Liver (tissue), 9 donors: ENCODE results near the gene TGFBR3. TPM values are rescaled to one million over a fixed set of nuclear protein-coding genes. Genes with fewer than 3 reads are reported as not detected.

Experiments
- DNase-seq: peaks from one replicate; pipeline ENCODE4 v3.0.0-alpha.2; 2017; ENCODE audit warnings: low spot score
- H3K27ac ChIP-seq, 2 donors: one replicate each; pipeline ENCODE4 v1.7.0; 2013; ENCODE audit warnings: inconsistent platforms in 2 of 2, low read length in 2 of 2, control low read depth in 1 of 2, low read depth in 1 of 2, mild to moderate bottlenecking in 1 of 2
- H3K27me3 ChIP-seq, 4 donors: one replicate each; pipeline versions ENCODE4 v1.6.1 to v1.7.0; 2013; ENCODE audit warnings: low read length in 3 of 4, inconsistent platforms in 1 of 4, mild to moderate bottlenecking in 1 of 4, moderate library complexity in 1 of 4; ENCODE audit not compliant: control insufficient read depth in 4 of 4, insufficient read depth in 4 of 4
- H3K36me3 ChIP-seq, 4 donors: one replicate each; pipeline versions ENCODE4 v1.6.1 to v1.7.0; 2013; ENCODE audit warnings: low read length in 3 of 4, mild to moderate bottlenecking in 3 of 4, low read depth in 1 of 4, moderate library complexity in 1 of 4; ENCODE audit not compliant: control insufficient read depth in 4 of 4, insufficient read depth in 3 of 4
- H3K4me1 ChIP-seq, 4 donors: one replicate each; pipeline versions ENCODE4 v1.6.1 to v1.7.0; 2013; ENCODE audit warnings: low read length in 3 of 4, mild to moderate bottlenecking in 3 of 4, moderate library complexity in 1 of 4; ENCODE audit not compliant: control insufficient read depth in 4 of 4, insufficient read depth in 4 of 4
- H3K4me3 ChIP-seq, 3 donors: one replicate each; pipeline versions ENCODE4 v1.6.1 to v1.7.0; 2013; ENCODE audit warnings: low read length in 3 of 3, control low read depth in 1 of 3, low read depth in 1 of 3, mild to moderate bottlenecking in 1 of 3
- H3K9ac ChIP-seq, 2 donors: one replicate each; pipeline ENCODE4 v1.7.0; 2013; ENCODE audit warnings: low read length in 2 of 2, mild to moderate bottlenecking in 2 of 2, moderate library complexity in 2 of 2, control low read depth in 1 of 2, low read depth in 1 of 2
- H3K9me3 ChIP-seq, 4 donors: one replicate each; pipeline versions ENCODE4 v1.6.1 to v1.7.0; 2013; ENCODE audit warnings: low read length in 3 of 4; ENCODE audit not compliant: control insufficient read depth in 4 of 4
- ATF3 ChIP-seq: IDR thresholded peaks from 2 replicates; pipeline ENCODE4 v1.6.1; 2016; ENCODE audit warnings: antibody characterized with exemption
- CTCF ChIP-seq: fragments of 150-350 bp; IDR thresholded peaks from 2 replicates; pipeline ENCODE4 v1.5.1; 2017; ENCODE audit warnings: improper control_type of control experiment, low read depth, low read length; ENCODE audit not compliant: missing input control
- EGR1 ChIP-seq, 2 donors: IDR thresholded peaks; 2 replicates each; pipeline ENCODE4 v1.6.1; 2016 to 2018; ENCODE audit warnings: antibody characterized with exemption in 2 of 2, low read depth in 2 of 2
- FOXA1 ChIP-seq: IDR thresholded peaks from 2 replicates; pipeline ENCODE4 v1.6.1; 2016; ENCODE audit warnings: antibody characterized with exemption
- FOXA2 ChIP-seq: IDR thresholded peaks from 2 replicates; pipeline ENCODE4 v1.6.1; 2016; ENCODE audit warnings: antibody characterized with exemption
- GABPA ChIP-seq, 2 donors: IDR thresholded peaks in 1 of 2; conservative IDR thresholded peaks in 1 of 2; 2 replicates each; pipeline ENCODE4 v1.6.1; 2016; ENCODE audit warnings: antibody characterized with exemption in 2 of 2, mild to moderate bottlenecking in 1 of 2, moderate library complexity in 1 of 2
- HNF4A ChIP-seq, 2 donors: conservative IDR thresholded peaks; 2 replicates each; pipeline ENCODE4 v1.6.1; 2016; ENCODE audit warnings: antibody characterized with exemption in 2 of 2, mild to moderate bottlenecking in 2 of 2
- HNF4G ChIP-seq: IDR thresholded peaks from 2 replicates; pipeline ENCODE4 v1.6.1; 2016; ENCODE audit warnings: antibody characterized with exemption
- JUND ChIP-seq, 2 donors: IDR thresholded peaks; 2 replicates each; pipeline ENCODE4 v1.6.1; 2016; ENCODE audit warnings: antibody characterized with exemption in 2 of 2
- NR2F2 ChIP-seq: IDR thresholded peaks from 2 replicates; pipeline ENCODE4 v1.6.1; 2016; ENCODE audit warnings: antibody characterized with exemption
- RAD21 ChIP-seq, 2 donors: IDR thresholded peaks; 2 replicates each; pipeline ENCODE4 v1.6.1; 2016; ENCODE audit warnings: antibody characterized with exemption in 2 of 2, mild to moderate bottlenecking in 2 of 2
- REST ChIP-seq: IDR thresholded peaks from 2 replicates; pipeline ENCODE4 v1.6.1; 2016; ENCODE audit warnings: antibody characterized with exemption, mild to moderate bottlenecking
- RXRA ChIP-seq, 2 donors: IDR thresholded peaks; 2 replicates each; pipeline ENCODE4 v1.6.1; 2017 to 2018; ENCODE audit warnings: antibody characterized with exemption in 2 of 2, mild to moderate bottlenecking in 1 of 2
- TAF1 ChIP-seq: conservative IDR thresholded peaks from 2 replicates; pipeline ENCODE4 v1.6.1; 2016; ENCODE audit warnings: antibody characterized with exemption, mild to moderate bottlenecking
- YY1 ChIP-seq: IDR thresholded peaks from 2 replicates; pipeline ENCODE4 v1.6.1; 2016; ENCODE audit warnings: antibody characterized with exemption, mild to moderate bottlenecking
- ZBTB33 ChIP-seq: IDR thresholded peaks from 2 replicates; pipeline ENCODE4 v1.6.1; 2016; ENCODE audit warnings: antibody characterized with exemption
- WGBS: extraction: QIAGEN DNeasy Blood & Tissue Kit; methylation state at CpG from one replicate; pipeline ENCODE4 v1.1.7; 2013; 5-methylcytosine and 5-hydroxymethylcytosine counted together
- polyA plus RNA-seq, 2 donors: library from polyadenylated mRNA; stranded (reverse) in 1 of 2; unstranded in 1 of 2; fragments of 200-250 nt in 1 of 2; fragments of >200 nt in 1 of 2; fragmentation: Nextera tagmentation in 1 of 2; extraction: Ambion mirVana in 1 of 2; gene quantifications; one replicate each; pipeline versions ENCODE4 v1.2.1 to v1.2.3, GENCODE V29; 2013 to 2015
- total RNA-seq, 2 donors: library from RNA; depleted of rRNA; stranded (reverse); fragments of >200 nt; gene quantifications; one replicate each; pipeline ENCODE4 v1.2.3, GENCODE V29; 2014
- TF ChIP-seq, protein P1 (sequence below): IDR thresholded peaks from 2 replicates; pipeline ENCODE4 v1.6.1; 2016; ENCODE audit warnings: antibody characterized with exemption
- donor health status: healthy.
- donor health status: healthy.
- donor health status: healthy.
- donor health status: healthy.
- donor health status: healthy.

TGFBR3 gene
- total and polyA plus RNA-seq, 4 donors, result 6.1 to 19.3 (median 9.9) TPM

DNA sequence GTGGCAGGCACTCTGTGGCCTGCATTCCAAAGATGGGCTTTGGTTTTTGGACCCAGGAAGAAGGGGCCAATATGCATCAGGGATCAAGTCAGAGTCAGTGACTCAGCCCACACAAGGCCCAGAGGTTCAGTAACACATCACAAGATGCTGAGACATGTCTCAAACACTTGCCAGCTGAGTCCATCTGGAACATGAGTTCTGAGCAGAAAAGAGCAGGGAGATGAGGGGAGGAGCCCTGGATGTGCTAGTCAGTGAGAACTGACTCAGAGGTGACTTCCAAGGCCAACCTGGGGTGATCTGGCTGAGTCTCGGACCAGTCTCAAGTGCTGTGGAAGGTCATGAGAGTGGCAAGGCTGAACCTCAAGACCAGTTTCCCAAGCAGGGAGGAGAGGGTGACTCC is 235.2 kb downstream of the TGFBR3 start:
- no peak for DNase-seq
- Histone ChIP-seq H3K27me3 (no peaks in the 10 kb centered on the region), H3K36me3 (no peaks in the 10 kb centered on the region), H3K27ac (peak overlapping the region; percentile 14 to 53), H3K9ac (no peak overlapping the region), H3K4me3 (no peak overlapping the region), H3K9me3 (no peaks in the 10 kb centered on the region), H3K4me1 (no peaks in the 10 kb centered on the region)
- WGBS, result 84% methylated on average over 1 of the region's 1 CpG
- TF ChIP-seq CTCF (no peak), GABPA (IDR thresholded peaks at IDR 0.05 in 1 of 2, conservative IDR thresholded peaks at IDR 0.05 in 1 of 2) (no peak), RXRA (IDR thresholded peaks at IDR 0.05) (no peak), FOXA2 (no peak), HNF4A (conservative IDR thresholded peaks at IDR 0.05) (no peak), JUND (IDR thresholded peaks at IDR 0.05) (peak in 1 of 2 donors; percentile 27), RAD21 (IDR thresholded peaks at IDR 0.05) (no peak), EGR1 (IDR thresholded peaks at IDR 0.05; ENCODE audit: low read depth in 2 of 2) (no peak), NR2F2 (peak; percentile 54)
- TF ChIP-seq, protein P1, sequence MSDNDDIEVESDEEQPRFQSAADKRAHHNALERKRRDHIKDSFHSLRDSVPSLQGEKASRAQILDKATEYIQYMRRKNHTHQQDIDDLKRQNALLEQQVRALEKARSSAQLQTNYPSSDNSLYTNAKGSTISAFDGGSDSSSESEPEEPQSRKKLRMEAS, result no peak

DNA sequence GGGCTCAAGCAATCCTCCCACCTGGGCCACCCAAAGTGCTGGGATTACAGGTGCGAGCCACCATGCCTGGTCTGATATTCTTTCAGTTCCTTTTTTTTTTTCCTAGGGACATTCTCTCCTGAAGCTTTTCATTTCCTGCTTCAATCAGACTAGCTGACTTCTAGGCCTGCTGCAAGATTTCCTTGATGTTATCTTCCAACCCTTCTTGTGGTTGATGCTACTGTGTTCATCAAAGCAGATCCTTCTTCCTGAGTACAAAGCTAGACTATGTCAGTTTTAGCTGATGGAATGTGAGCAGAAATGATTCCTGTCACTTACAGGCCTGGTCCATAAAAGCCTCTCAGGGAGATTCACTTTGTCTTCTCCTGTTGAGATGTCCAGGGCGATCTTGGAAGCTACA is 238.9 kb downstream of the TGFBR3 start:
- Histone ChIP-seq H3K9ac (no peak overlapping the region), H3K27ac (no peak overlapping the region), H3K9me3 (no peaks in the 10 kb centered on the region), H3K4me3 (no peak overlapping the region), H3K4me1 (no peaks in the 10 kb centered on the region), H3K36me3 (no peaks in the 10 kb centered on the region), H3K27me3 (no peaks in the 10 kb centered on the region)
- no peak for DNase-seq
- TF ChIP-seq TAF1 (no peak), EGR1 (IDR thresholded peaks at IDR 0.05; ENCODE audit: low read depth in 2 of 2) (no peak), JUND (IDR thresholded peaks at IDR 0.05) (no peak), HNF4A (conservative IDR thresholded peaks at IDR 0.05) (no peak), NR2F2 (no peak), REST (no peak), HNF4G (no peak), ATF3 (no peak), FOXA1 (no peak), RAD21 (IDR thresholded peaks at IDR 0.05) (no peak), YY1 (no peak), FOXA2 (no peak), ZBTB33 (no peak), GABPA (IDR thresholded peaks at IDR 0.05 in 1 of 2, conservative IDR thresholded peaks at IDR 0.05 in 1 of 2) (no peak), RXRA (IDR thresholded peaks at IDR 0.05) (no peak)
- TF ChIP-seq, protein P1, result no peak
- WGBS, result 89% methylated on average over 2 of the region's 2 CpGs
